GM19099 (cell line): ENCODE data around the gene SOCS2.

ENCODE experiments used
- POLR2A ChIP-seq: IDR thresholded peaks from 3 replicates; pipeline ENCODE4 v1.6.1; 2011; ENCODE audit warnings: low read depth; ENCODE audit not compliant: insufficient read length; ENCODE audit errors: extremely low read depth

Gene SOCS2

GRCh38 chr12:93603762-93604161, 31.3 kb downstream of the SOCS2 start:
- TF ChIP-seq POLR2A = no peak

GRCh38 chr12:93608313-93608712, 35.8 kb downstream of the SOCS2 start:
- no peak for TF ChIP-seq POLR2A

GRCh38 chr12:93609281-93610192, 37.1 kb downstream of the SOCS2 start:
- no peak for TF ChIP-seq POLR2A

- TF ChIP-seq POLR2A = no peak
These were observed 40.3 kb downstream of the SOCS2 start for GRCh38 chr12:93612776-93613175.

- no peak for TF ChIP-seq POLR2A
These were observed 42.6 kb downstream of the SOCS2 start for GRCh38 chr12:93614917-93615596.

- no peak for TF ChIP-seq POLR2A
These were observed 44.2 kb downstream of the SOCS2 start for GRCh38 chr12:93616584-93617101.

GRCh38 chr12:93618891-93619410, 46.5 kb downstream of the SOCS2 start:
- TF ChIP-seq POLR2A = no peak

GRCh38 chr12:93621986-93622385, 49.5 kb downstream of the SOCS2 start:
- TF ChIP-seq POLR2A = no peak

- TF ChIP-seq POLR2A = no peak
These were observed 50.0 kb downstream of the SOCS2 start for GRCh38 chr12:93622485-93622884.

GRCh38 chr12:93624595-93625294, 52.3 kb downstream of the SOCS2 start:
- TF ChIP-seq POLR2A = no peak

GRCh38 chr12:93626160-93626559, 53.7 kb downstream of the SOCS2 start:
- no peak for TF ChIP-seq POLR2A
